Activated naive CD8-positive, alpha-beta T cell treated with anti-CD3 and anti-CD28 coated beads, Interleukin-2, amount 10 ng/mL, durations not matched to agents 7 days and 5 days (primary cell): ENCODE results near the gene TCEA2. TPM values are rescaled to one million over a fixed set of nuclear protein-coding genes. Genes with fewer than 3 reads are reported as not detected.

Experiments
- ATAC-seq: fragments of 150-1000 bp; cut with Tn5 transposase; one replicate; pipeline ENCODE4 v1.10.0; 2021; ENCODE audit warnings: low read depth, moderate library complexity
- POLR2A ChIA-PET: fragments of 350-600 bp; sonication (Branson Sonifier 250); formaldehyde crosslinking; loops from one replicate; lab custom pipeline; 2021; ENCODE audit warnings: antibody characterized with exemption; lab: Charles Lee
- DNase-seq: peaks from one replicate; pipeline ENCODE4 v3.0.0; 2021
- H3K27ac Mint-ChIP-seq: one replicate; pipeline ENCODE4 v1.8.0; 2022; ENCODE audit warnings: mild to moderate bottlenecking, mixed read lengths
- H3K27me3 Mint-ChIP-seq: one replicate; pipeline ENCODE4 v1.8.0; 2022; ENCODE audit warnings: mild to moderate bottlenecking, moderate library complexity, mixed read lengths
- H3K36me3 Mint-ChIP-seq: one replicate; pipeline ENCODE4 v1.8.0; 2021; ENCODE audit warnings: mild to moderate bottlenecking, mixed read lengths
- H3K4me1 Mint-ChIP-seq: one replicate; pipeline ENCODE4 v1.8.0; 2021; ENCODE audit warnings: mixed read lengths
- H3K4me3 Mint-ChIP-seq: one replicate; pipeline ENCODE4 v1.8.0; 2022; ENCODE audit warnings: mild to moderate bottlenecking, moderate library complexity, mixed read lengths
- H3K9me3 Mint-ChIP-seq: one replicate; pipeline ENCODE4 v1.8.0; 2021; ENCODE audit warnings: mixed read lengths
- total RNA-seq, 2 experiments: library from RNA; stranded (reverse); gene quantifications; one replicate each; pipeline ENCODE4 v1.2.3, GENCODE V29; 2021

TCEA2 gene
- total RNA-seq = 10 to 100 TPM; 65.3 to 74.9 TPM

DNA sequence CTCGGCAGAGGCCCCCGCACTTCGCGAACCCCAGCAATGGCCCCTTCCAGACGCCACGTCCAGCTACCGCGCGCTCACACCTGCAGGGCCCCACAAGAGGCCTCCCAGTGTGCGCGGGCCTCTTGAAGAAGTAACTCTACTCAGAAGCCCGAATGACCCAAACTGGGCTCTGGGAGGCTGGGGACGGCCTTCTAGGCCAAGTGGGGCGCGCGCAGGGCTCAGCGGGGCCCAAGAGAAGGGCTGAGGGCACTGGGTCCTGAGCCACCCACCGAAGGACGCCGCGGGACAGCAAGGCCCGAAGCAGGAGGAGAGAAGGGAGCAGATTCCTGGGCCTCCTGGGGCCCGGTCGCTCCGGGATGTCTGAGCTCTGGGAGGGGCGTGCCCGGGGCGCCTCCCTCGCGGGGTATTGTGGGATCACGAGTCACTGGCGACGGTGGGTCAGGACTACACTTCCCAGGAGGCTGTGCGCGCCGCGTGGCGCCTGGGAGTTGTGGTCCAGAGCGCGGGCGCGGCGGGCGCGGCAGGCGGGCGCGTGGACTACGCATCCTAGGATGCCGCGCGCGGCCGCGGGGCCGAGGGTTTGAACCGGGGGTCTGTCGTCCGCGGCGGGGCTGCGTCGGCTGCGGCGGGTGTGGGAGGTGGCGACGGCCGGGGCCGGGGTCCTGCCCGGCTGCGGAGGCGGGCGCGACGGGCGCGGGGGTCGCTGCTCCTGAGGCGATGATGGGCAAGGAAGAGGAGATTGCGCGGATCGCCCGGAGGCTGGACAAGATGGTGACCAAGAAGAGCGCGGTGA is at the start of gene TCEA2:
Gene TCEA2 (plus strand): TSS at position 603 of the 793 bp plus-strand sequence. CDS start 115 bp downstream, at position 718.
- H3K27ac Mint-ChIP-seq = peak within 1 kb of the TSS; percentile 89
- peaks cover 43% of the 10 kb centered on the region for H3K4me1 Mint-ChIP-seq
- peak; percentile 96 for DNase-seq
- no peaks in the 10 kb centered on the region for H3K36me3 Mint-ChIP-seq
- no peaks in the 10 kb centered on the region for H3K27me3 Mint-ChIP-seq
- H3K9me3 Mint-ChIP-seq = no peaks in the 10 kb centered on the region
- ATAC-seq = peak; percentile 76
- POLR2A ChIA-PET = interaction anchor here (0.6 to 3.2 kb wide), 11 partner anchors 9 to 542 kb away, joined by 3 to 16 read pairs (median 4); partner anchors contain the start of genes OPRL1, PRPF6 and RGS19
- peak within 1 kb of the TSS; percentile 95 for H3K4me3 Mint-ChIP-seq

DNA sequence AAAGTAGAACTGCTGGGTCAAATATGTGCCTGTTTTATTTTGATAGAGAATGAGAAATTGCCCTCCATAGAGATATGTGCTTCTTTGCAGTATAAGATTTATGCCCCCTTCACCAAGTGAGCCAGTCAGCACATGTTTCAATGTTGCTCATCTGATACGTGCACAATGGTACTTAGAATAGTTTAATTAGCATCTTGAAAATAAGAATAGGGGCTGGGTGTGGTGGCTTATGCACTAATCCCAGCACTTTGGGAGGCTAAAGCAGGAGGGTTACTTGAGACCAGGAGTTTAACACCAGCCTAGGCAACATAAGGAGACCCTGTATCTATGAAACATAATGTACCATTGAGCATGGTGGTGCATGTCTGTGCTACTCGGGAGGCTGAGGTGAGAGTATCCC is 47.4 kb upstream of the TCEA2 start:
- ATAC-seq = no peak
- Mint-ChIP-seq H3K9me3 (no peaks in the 10 kb centered on the region), H3K36me3 (peaks cover 48% of the 10 kb centered on the region), H3K4me3 (no peak overlapping the region), H3K27ac (no peak overlapping the region), H3K27me3 (no peaks in the 10 kb centered on the region), H3K4me1 (peaks cover 21% of the 10 kb centered on the region)
- DNase-seq = no peak
- POLR2A ChIA-PET = no interaction called here

DNA sequence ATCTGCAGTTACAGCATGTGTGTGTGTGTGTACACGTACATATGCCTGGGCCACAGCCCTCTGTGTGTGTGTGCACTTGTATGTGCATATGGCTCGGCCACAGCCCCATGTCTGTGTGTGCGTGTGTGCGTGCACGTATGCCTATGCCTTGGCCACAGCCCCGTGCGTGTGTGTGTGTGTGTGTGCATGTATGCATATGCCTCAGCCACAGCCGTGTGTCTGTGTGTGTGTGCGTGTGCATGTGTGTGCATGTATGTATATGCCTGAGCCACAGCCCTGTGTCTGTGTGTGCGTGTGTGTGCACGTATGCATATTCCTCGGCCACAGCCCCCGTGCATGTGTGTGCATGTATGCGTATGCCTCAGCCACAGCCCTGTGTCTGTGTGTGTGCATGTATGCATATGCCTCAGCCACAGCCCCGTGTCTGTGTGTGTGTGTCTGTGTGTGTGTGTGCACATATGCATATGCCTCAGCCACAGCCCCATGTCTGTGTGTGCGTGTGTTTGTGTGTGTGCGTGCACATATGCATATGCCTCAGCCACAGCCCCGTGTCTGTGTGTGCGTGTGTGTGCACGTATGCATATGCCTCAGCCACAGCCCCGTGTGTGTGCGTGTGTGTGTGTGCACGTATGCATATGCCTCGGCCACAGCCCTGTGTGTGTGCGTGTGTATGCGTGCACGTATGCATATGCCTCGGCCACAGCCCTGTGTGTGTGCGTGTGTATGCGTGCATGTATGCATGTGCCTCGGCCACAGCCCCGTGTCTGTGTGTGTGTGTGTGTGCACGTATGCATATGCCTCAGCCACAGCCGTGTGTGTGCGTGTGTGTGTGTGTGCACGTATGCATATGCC is 41.6 kb upstream of the TCEA2 start:
- Mint-ChIP-seq H3K4me1 (peaks cover 3% of the 10 kb centered on the region), H3K9me3 (no peaks in the 10 kb centered on the region), H3K36me3 (peaks cover 37% of the 10 kb centered on the region), H3K27ac (no peak overlapping the region), H3K27me3 (no peaks in the 10 kb centered on the region), H3K4me3 (no peak overlapping the region)
- POLR2A ChIA-PET = no interaction called here
- no peak for DNase-seq
- ATAC-seq = no peak

DNA sequence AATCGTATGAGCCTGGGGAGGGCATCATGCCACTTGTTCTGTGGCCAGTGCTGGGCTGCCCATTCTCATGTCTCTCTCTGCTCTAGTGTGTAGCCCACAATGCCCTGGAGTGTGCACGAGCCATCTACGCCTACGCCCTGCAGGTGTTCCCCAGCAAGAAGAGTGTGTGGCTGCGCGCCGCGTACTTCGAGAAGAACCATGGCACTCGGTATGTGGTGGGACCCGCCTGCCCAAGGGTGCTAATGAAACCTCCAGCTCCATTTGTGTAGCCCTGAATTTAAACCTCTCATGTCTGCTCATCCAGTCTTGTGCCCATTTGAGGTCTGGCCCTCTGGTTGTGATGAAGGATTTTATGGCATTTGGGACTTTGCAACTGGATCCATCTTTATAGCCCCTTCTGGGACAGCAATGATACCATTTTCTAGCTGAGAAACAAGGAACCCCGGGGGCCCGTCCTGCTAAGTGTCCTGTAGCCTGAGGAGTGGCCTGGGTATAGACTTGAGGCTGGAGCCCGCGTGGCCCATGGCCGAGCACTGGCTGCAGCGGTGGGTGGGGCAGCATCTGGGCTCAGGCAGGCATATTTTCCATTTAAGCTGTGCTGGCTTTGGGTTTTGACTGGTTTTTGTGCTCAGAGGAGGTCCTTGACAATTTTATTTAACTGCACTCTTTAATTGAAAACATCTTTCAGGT is 40.2 kb upstream of the TCEA2 start:
- no peaks in the 10 kb centered on the region for H3K9me3 Mint-ChIP-seq
- H3K36me3 Mint-ChIP-seq = peaks cover 36% of the 10 kb centered on the region
- no peak overlapping the region for H3K27ac Mint-ChIP-seq
- DNase-seq (no peak), ATAC-seq (no peak)
- no peaks in the 10 kb centered on the region for H3K27me3 Mint-ChIP-seq
- H3K4me1 Mint-ChIP-seq = peaks cover 3% of the 10 kb centered on the region
- POLR2A ChIA-PET = no interaction called here
- no peak overlapping the region for H3K4me3 Mint-ChIP-seq

DNA sequence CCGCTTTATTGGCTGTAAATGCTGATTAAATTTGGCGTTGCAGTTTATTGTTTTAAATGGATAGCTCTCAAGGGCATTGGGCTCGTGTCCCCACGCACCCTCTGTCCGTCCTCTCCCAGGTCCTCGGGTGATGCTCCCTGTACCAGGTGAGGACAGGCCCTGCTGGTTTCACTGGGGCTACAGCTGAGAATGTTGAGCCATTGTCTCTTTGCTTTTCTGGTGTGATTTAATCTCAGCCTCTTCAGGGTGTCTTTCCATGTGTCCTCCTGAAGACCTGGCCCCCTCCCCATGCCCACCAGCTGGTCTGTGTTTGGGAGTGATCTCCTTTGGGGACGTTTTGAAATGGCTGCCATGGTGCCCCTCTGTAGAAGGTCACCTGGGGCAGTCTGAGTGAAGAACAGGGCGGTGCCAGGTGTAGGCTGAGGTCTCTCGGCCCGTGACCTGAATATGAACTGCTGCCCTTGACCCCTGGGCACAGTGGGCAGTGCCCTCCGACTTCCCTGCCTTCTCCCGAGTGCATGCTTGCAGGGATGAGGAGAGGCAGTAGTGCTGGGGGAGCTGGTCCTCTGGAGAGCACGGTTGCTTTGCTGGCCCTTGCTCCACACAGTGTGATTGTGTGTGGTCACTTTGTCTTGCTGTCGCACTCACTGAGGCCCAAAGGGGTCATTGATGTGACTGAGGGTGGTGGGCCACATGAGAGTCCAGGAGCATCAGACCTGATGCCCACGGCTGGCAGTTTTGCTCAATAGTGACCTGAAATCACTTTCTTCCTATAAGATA is 39.4 kb upstream of the TCEA2 start:
- DNase-seq = no peak

DNA sequence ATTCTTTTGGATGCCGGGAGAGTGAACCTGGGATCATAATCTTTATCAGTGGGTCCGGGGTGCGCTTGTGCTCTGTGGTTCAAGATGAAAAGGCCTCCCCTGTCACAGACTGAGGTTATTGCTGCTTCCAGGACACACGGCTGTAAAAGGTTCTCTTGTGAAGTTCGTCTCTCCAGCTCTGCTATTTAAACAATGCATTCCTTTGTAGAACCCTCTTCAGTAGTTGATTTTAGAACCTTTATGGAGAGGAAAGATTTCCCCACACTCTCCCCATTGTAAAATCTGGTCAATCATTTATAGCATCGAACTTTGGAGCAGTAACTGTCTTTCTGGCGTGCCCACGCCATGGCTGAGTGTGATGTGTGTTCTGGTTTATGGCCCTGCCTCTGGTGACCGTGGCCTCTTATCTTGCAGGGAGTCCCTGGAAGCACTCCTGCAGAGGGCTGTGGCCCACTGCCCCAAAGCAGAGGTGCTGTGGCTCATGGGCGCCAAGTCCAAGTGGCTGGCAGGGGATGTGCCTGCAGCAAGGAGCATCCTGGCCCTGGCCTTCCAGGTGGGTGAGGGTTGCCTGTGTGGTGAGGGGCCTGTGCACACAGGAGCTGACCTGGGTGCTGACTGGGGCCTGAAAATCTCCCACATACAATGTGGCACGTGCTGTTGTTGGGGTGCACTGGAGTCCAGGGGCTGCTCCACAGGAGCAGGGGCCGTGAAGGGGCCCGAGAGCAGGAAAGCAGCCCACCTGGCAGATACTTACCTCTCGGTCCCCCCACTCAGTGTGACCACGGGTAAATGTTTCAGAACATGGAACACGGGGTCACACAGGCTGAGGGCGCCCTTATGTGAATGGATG is 38.6 kb upstream of the TCEA2 start:
- POLR2A ChIA-PET = no interaction called here
- peaks cover 28% of the 10 kb centered on the region for H3K36me3 Mint-ChIP-seq
- no peaks in the 10 kb centered on the region for H3K9me3 Mint-ChIP-seq
- no peak overlapping the region for H3K27ac Mint-ChIP-seq
- DNase-seq = no peak
- no peaks in the 10 kb centered on the region for H3K27me3 Mint-ChIP-seq
- peaks cover 5% of the 10 kb centered on the region for H3K4me1 Mint-ChIP-seq
- ATAC-seq = no peak
- no peak overlapping the region for H3K4me3 Mint-ChIP-seq

More for the DNA sequence above, 39.4 kb upstream of the TCEA2 start:
- Mint-ChIP-seq H3K36me3 (peaks cover 32% of the 10 kb centered on the region), H3K9me3 (no peaks in the 10 kb centered on the region), H3K27me3 (no peaks in the 10 kb centered on the region), H3K27ac (no peak overlapping the region), H3K4me1 (peaks cover 5% of the 10 kb centered on the region), H3K4me3 (no peak overlapping the region)
- ATAC-seq = no peak
- POLR2A ChIA-PET = no interaction called here

DNA sequence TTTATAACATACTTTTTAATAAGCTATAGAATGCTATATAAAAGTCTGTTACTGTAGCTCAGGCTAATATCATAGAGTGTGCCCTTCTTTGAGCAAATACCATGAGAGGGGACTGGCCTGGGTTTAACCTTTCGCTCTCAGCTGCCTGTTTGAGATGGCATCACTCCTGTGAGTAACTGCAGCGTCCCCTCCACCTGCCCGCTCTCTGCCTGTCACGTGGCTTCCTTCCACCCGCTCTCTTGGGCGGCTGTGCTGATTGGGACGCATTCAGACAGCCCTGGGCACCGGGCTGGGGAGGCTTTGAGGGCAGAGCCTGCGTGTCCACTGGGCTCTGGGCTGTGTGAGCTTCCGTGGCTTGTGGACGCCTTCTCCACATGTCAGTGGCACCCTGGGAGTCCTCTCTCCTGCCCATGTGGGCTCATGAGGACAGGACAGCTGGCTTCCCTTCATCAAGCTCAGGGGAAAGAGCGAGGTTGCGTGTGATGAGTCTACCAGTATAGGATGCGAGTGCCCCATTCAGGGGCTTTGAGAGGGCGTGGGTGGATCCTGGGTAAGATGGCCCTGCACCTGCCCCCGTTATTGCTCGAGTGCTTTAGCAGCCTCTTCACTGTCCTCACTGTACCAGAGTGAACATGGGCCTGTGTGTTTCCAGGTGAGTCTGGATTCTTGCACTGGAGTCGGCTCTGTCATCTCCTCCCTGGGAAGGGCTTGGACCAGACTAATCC is 37.7 kb upstream of the TCEA2 start:
- H3K4me3 Mint-ChIP-seq = no peak overlapping the region
- ATAC-seq (no peak), DNase-seq (no peak)
- H3K9me3 Mint-ChIP-seq = no peaks in the 10 kb centered on the region
- peaks cover 25% of the 10 kb centered on the region for H3K36me3 Mint-ChIP-seq
- no peaks in the 10 kb centered on the region for H3K27me3 Mint-ChIP-seq
- peaks cover 2% of the 10 kb centered on the region for H3K4me1 Mint-ChIP-seq
- POLR2A ChIA-PET = no interaction called here
- no peak overlapping the region for H3K27ac Mint-ChIP-seq

DNA sequence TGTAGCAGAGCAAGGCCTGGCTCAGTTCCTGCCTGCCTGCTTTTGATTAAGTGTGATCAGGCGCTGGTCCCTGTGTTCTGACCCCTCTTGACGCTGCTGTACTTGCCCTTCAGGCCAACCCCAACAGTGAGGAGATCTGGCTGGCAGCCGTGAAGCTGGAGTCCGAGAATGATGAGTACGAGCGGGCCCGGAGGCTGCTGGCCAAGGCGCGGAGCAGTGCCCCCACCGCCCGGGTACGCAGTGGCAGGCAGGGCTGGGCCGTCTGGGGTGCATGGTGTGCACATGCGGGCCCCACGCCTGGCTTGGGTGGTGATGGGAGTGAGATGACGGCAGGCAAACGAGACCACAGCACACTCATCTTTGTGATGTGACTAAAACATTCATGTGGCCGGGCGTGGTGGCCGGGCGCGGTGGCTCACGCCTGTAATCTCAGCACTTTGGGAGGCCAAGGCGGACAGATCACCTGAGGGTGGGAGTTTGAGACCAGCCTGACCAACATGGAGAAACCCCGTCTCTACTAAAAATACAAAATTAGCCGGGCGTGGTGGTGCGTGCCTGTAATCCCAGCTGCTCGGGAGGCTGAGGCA is 37.1 kb upstream of the TCEA2 start:
- H3K4me1 Mint-ChIP-seq = peaks cover 2% of the 10 kb centered on the region
- no peak for DNase-seq
- H3K4me3 Mint-ChIP-seq = no peak overlapping the region
- ATAC-seq = no peak
- no peaks in the 10 kb centered on the region for H3K27me3 Mint-ChIP-seq
- H3K36me3 Mint-ChIP-seq = peaks cover 27% of the 10 kb centered on the region
- no peak overlapping the region for H3K27ac Mint-ChIP-seq
- H3K9me3 Mint-ChIP-seq = no peaks in the 10 kb centered on the region
- POLR2A ChIA-PET = no interaction called here

DNA sequence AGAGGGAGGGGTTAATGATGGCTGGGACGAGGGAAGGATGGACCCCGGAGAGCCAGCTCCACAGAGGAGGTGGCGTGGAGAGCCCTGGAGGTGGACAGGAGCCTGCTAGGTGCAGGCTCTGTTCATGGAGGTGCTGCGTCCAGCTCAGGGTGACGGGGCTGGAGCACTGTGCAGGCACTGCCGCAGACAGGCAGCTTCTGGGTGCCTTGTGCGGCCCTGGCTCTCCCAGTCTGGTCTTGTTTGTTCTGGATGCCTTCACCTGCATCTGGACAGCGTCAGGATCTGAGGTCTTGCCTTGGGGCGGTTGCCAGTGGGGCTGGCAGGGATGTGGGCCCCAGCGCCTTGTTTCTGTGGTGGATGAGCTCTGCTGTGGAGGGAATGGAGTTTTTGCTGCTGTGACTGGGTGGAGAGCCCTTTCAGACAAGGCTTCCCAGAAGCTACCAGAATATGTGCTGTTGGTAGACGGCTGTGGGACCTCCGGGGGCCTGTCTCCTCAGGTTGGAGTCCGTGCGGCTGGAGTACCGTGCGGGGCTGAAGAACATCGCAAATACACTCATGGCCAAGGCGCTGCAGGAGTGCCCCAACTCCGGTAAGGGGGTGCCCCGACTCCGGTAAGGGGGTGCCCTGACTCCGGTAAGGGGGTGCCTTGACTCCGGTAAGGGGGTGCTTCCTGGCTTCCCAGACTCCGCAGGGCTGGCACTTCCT is 34.9 kb upstream of the TCEA2 start:
- H3K9me3 Mint-ChIP-seq = no peaks in the 10 kb centered on the region
- no peak overlapping the region for H3K4me3 Mint-ChIP-seq
- H3K27me3 Mint-ChIP-seq = no peaks in the 10 kb centered on the region
- POLR2A ChIA-PET = interaction anchor here (0.8 to 1.1 kb wide), 2 partner anchors 10 to 13 kb away, joined by 3 to 4 read pairs; no protein-coding TSS in a partner anchor
- ATAC-seq = no peak
- peak overlapping the region; percentile 43 for H3K27ac Mint-ChIP-seq
- H3K4me1 Mint-ChIP-seq = peaks cover 4% of the 10 kb centered on the region
- DNase-seq = no peak
- H3K36me3 Mint-ChIP-seq = peaks cover 14% of the 10 kb centered on the region

DNA sequence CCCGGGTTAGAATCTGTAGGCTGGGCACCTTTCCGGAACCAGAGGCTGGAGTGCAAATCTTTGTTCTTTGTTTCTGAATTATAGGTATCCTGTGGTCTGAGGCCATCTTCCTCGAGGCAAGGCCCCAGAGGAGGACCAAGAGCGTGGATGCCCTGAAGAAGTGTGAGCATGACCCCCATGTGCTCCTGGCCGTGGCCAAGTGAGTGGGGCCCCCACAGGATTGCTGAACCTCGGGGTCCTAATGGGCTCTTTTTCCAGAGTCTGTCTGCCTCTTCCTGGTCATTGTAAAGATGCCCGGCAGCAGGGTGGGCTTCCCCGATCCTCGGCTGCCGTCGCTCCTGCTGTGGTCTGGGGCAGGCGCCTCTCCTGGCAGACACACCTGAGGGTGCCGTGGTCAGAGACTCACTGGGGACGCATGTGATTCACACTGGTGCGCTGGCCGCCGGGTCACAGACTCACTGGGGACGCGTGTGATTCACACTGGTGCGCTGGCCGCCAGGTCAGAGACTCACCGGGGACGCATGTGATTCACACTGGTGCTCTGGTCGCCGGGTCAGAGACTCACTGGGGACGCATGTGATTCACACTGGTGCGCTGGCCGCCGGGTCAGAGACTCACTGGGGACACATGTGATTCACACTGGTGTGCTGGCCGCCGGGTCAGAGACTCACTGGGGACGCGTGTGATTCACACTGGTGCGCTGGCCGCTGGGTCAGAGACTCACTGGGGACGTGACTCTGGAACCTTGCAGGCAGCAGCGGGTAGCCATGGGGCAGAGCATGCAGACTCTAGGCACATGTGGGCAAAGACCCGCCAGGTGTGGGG is 33.5 kb upstream of the TCEA2 start:
- no peaks in the 10 kb centered on the region for H3K27me3 Mint-ChIP-seq
- POLR2A ChIA-PET = no interaction called here
- ATAC-seq = no peak
- no peak for DNase-seq
- peaks cover 12% of the 10 kb centered on the region for H3K36me3 Mint-ChIP-seq
- H3K4me1 Mint-ChIP-seq = peaks cover 14% of the 10 kb centered on the region
- no peak overlapping the region for H3K27ac Mint-ChIP-seq
- H3K9me3 Mint-ChIP-seq = no peaks in the 10 kb centered on the region
- H3K4me3 Mint-ChIP-seq = no peak overlapping the region
